Mucosa of descending colon (tissue), 3 donors: ENCODE measurements around the gene CLCN2. TPM values are rescaled to one million over a fixed set of nuclear protein-coding genes. Genes with fewer than 3 reads are reported as not detected.

ENCODE experiments used
- ATAC-seq: fragments of 200-7000 bp; cut with Tn5 transposase; one replicate; pipeline ENCODE4 v1.9.1; 2020; ENCODE audit warnings: mild to moderate bottlenecking, moderate library complexity
- DNase-seq, 3 donors: peaks; one replicate each; pipeline ENCODE4 v3.0.0-alpha.2; 2020
- H3K36me3 ChIP-seq: fragments of 200-600 bp; one replicate; pipeline ENCODE4 v1.8.0; 2021; ENCODE audit warnings: low read depth, mild to moderate bottlenecking
- H3K4me1 ChIP-seq: fragments of 200-600 bp; one replicate; pipeline ENCODE4 v1.8.0; 2021; ENCODE audit warnings: low read depth, mild to moderate bottlenecking
- H3K4me3 ChIP-seq: fragments of 200-600 bp; one replicate; pipeline ENCODE4 v1.8.0; 2021; ENCODE audit warnings: mild to moderate bottlenecking
- H3K9me3 ChIP-seq: fragments of 200-600 bp; one replicate; pipeline ENCODE4 v1.8.0; 2021; ENCODE audit warnings: mild to moderate bottlenecking
- CTCF ChIP-seq: fragments of 200-600 bp; IDR thresholded peaks from one replicate; pipeline ENCODE4 v1.8.0; 2022; ENCODE audit warnings: antibody characterized with exemption, mild to moderate bottlenecking
- intact Hi-C, 2 donors: fragments of 100-400 bp; cut with DNase I in 1 of 2; cut with micrococcal nuclease in 1 of 2; formaldehyde crosslinking; loops; one replicate each; pipeline versions ENCODE4 v1.11.0 to v1.11.1; 2022; cut with DNase I, micrococcal nuclease
- total RNA-seq, 3 donors: library from RNA; stranded (reverse); fragmentation: NEBNext Ultra II Directional in 2 of 3; extraction: Animal tissue kit (Norgen Biotek cat#: 25700) in 2 of 3; gene quantifications; one replicate each; pipeline versions ENCODE4 v1.2.1 to v1.2.4, GENCODE V29; 2021 to 2023
- donor health status: DM: no; HTN: no; CAD: no; lungs with moderate emphysema.
- donor health status: DM: no; HTN: no; CAD: no.
- donor health status: DM: no; HTN: yes; CAD: no.

CLCN2 gene
- total RNA-seq, 3 donors from 2014 or later, result 31.1 to 105 (median 72.0) TPM

GRCh38 chr3:184352149-184352785 lies 9.1 kb downstream of the CLCN2 start:
- no peaks in the 10 kb centered on the region for H3K36me3 ChIP-seq
- intact Hi-C loops, result no loop called here
- no peak overlapping the region for H3K4me3 ChIP-seq
- peak; percentile 94 for ATAC-seq
- no peak for TF ChIP-seq CTCF
- H3K9me3 ChIP-seq, result no peaks in the 10 kb centered on the region
- DNase-seq, result peak; percentile 83 to 96 (median 84)
- H3K4me1 ChIP-seq, result peaks cover 22% of the 10 kb centered on the region

- intact Hi-C loops, result no loop called here
- DNase-seq (peak in 1 of 3 donors; percentile 50), ATAC-seq (peak; percentile 2)
- H3K4me3 ChIP-seq, result no peak overlapping the region
- no peaks in the 10 kb centered on the region for H3K36me3 ChIP-seq
- no peak for TF ChIP-seq CTCF
- peaks cover 22% of the 10 kb centered on the region for H3K4me1 ChIP-seq
- no peaks in the 10 kb centered on the region for H3K9me3 ChIP-seq
Measured at GRCh38 chr3:184351511-184352148, 9.8 kb downstream of the CLCN2 start.

- ATAC-seq, result no peak
- no peak for DNase-seq
- intact Hi-C loops, result no loop called here
- no peaks in the 10 kb centered on the region for H3K36me3 ChIP-seq
- peaks cover 29% of the 10 kb centered on the region for H3K4me1 ChIP-seq
- no peak for TF ChIP-seq CTCF
- H3K9me3 ChIP-seq, result no peaks in the 10 kb centered on the region
- H3K4me3 ChIP-seq, result no peak overlapping the region
Measured at GRCh38 chr3:184350618-184351017, 10.8 kb downstream of the CLCN2 start.

- Histone ChIP-seq H3K4me3 (no peak overlapping the region), H3K36me3 (no peaks in the 10 kb centered on the region), H3K9me3 (no peaks in the 10 kb centered on the region), H3K4me1 (peaks cover 33% of the 10 kb centered on the region)
- intact Hi-C loops, result no loop called here
- ATAC-seq (no peak), DNase-seq (peak in 1 of 3 donors; percentile 9)
- TF ChIP-seq CTCF, result no peak
Measured at GRCh38 chr3:184349563-184350470, 11.6 kb downstream of the CLCN2 start.

GRCh38 chr3:184348057-184348382 lies 13.4 kb downstream of the CLCN2 start:
- DNase-seq (peak in 1 of 3 donors; percentile 12), ATAC-seq (no peak)
- Histone ChIP-seq H3K36me3 (no peaks in the 10 kb centered on the region), H3K4me1 (peaks cover 29% of the 10 kb centered on the region), H3K4me3 (no peak overlapping the region), H3K9me3 (no peaks in the 10 kb centered on the region)
- intact Hi-C loops, result no loop called here
- TF ChIP-seq CTCF, result no peak
